HG03280 (cell line): ENCODE results near the gene CARMIL1.

ENCODE experiments used
- ATAC-seq: cut with Tn5 transposase; IDR thresholded peaks from one replicate; pipeline ENCODE4 v1.9.1; 2021; ENCODE audit warnings: mild to moderate bottlenecking, moderate library complexity; ENCODE audit not compliant: unreplicated experiment

Gene CARMIL1

GRCh38 chr6:25307805-25308494 lies 28.8 kb downstream of the CARMIL1 start:
- ATAC-seq = no peak

- ATAC-seq = no peak
These were observed 30.7 kb downstream of the CARMIL1 start for GRCh38 chr6:25309886-25310285.

- no peak for ATAC-seq
These were observed 32.2 kb downstream of the CARMIL1 start for GRCh38 chr6:25311331-25311840.

GRCh38 chr6:25312034-25312620 lies 33.0 kb downstream of the CARMIL1 start:
- ATAC-seq = no peak

GRCh38 chr6:25312703-25313102 lies 33.5 kb downstream of the CARMIL1 start:
- no peak for ATAC-seq

GRCh38 chr6:25314509-25315175 lies 35.5 kb downstream of the CARMIL1 start:
- no peak for ATAC-seq

- ATAC-seq = no peak
These were observed 36.3 kb downstream of the CARMIL1 start for GRCh38 chr6:25315194-25316177.

GRCh38 chr6:25316626-25317025 lies 37.5 kb downstream of the CARMIL1 start:
- no peak for ATAC-seq

GRCh38 chr6:25318589-25318988 lies 39.4 kb downstream of the CARMIL1 start:
- ATAC-seq = no peak

GRCh38 chr6:25320459-25320858 lies 41.3 kb downstream of the CARMIL1 start:
- ATAC-seq = no peak

GRCh38 chr6:25322692-25323091 lies 43.5 kb downstream of the CARMIL1 start:
- ATAC-seq = no peak

- ATAC-seq = no peak
These were observed 45.0 kb downstream of the CARMIL1 start for GRCh38 chr6:25324066-25324762.

GRCh38 chr6:25326126-25326525 lies 47.0 kb downstream of the CARMIL1 start:
- no peak for ATAC-seq

GRCh38 chr6:25326960-25327359 lies 47.8 kb downstream of the CARMIL1 start:
- no peak for ATAC-seq

- no peak for ATAC-seq
These were observed 48.3 kb downstream of the CARMIL1 start for GRCh38 chr6:25327432-25327831.

GRCh38 chr6:25329161-25329817 lies 50.1 kb downstream of the CARMIL1 start:
- ATAC-seq = no peak

GRCh38 chr6:25329982-25330381 lies 50.8 kb downstream of the CARMIL1 start:
- no peak for ATAC-seq

GRCh38 chr6:25330796-25331685 lies 51.9 kb downstream of the CARMIL1 start:
- no peak for ATAC-seq

GRCh38 chr6:25332165-25332564 lies 53.0 kb downstream of the CARMIL1 start:
- no peak for ATAC-seq
